HPDE6-E6E7 (cell line): ENCODE results near the gene CDK2AP2.
"Not testable (repeated sequence)": the region's sequence is repeated elsewhere in the genome, so short reads cannot be mapped to it uniquely, and the experiment has no call there.

Experiments
- DNase-seq: peaks from one replicate; pipeline ENCODE4 v3.0.0; 2011; ENCODE audit warnings: missing footprints; ENCODE audit errors: extremely low spot score

The CDK2AP2 gene

GRCh38 chr11:67523556-67524479 lies 15.9 kb upstream of the CDK2AP2 start:
- no peak for DNase-seq

DNA sequence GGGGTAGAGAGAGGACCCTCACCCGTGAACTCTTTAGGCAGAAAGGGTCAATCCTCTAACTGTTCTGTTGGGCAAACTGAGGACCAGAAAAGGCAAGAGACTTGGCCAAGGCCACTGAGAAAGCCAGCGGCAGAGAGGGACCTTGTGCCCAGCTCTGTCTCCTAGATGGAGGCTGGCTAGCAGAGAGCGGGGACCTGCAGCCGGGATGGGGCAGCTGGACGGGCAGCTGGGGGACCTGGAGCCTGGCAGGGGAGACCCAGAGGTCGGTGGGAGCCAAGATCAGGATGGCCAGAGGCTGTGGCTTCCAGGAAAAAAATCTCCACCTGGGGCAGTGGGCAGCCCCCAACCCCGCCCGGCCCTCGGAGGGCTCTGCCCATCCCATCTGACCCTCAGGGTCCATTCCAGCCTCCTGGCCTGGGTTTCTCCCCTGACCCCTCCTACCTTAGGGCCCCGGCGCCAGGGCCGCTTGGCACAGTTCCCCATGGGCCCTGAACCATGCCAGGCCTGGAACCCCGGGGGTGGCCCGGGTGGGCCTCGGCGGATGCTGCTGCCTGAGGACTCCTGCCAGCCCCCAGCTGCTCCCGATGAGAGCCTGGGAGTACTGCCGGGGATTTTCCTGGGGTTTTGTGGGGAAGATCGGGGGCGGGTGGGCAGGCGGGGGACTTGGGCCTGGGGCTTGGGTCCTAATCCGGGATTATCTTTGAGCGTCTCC lies 15.0 kb upstream of the CDK2AP2 start, which contains the start of gene CABP2:
TSS of gene CABP2 (minus strand) at position 603 of the 712 bp plus-strand sequence. CDS start at position 483, 120 bp downstream.
- no peak for DNase-seq

DNA sequence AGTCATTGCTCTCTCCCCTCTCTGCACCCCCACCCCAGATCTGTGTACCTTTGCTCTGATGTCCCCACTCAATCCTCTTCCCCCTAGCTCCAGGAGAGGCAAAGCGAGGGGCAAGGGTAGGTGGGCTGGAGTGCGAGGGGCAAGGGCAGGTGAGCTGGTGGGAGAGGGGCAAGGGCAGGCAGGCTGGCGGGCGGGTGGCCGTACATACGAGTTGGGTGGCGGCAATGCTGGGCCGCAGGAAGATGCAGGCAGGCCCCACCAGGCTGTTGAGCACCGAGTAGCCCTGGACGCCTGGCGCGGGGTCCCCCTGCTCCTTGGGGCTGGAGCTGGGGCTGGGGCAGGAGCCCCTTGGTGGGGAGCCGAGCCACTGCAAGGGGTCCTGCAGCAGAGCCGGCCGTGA lies 14.4 kb upstream of the CDK2AP2 start:
- no peak for DNase-seq

- no peak for DNase-seq
Observed at GRCh38 chr11:67521924-67522323, 14.0 kb upstream of the CDK2AP2 start.

DNA sequence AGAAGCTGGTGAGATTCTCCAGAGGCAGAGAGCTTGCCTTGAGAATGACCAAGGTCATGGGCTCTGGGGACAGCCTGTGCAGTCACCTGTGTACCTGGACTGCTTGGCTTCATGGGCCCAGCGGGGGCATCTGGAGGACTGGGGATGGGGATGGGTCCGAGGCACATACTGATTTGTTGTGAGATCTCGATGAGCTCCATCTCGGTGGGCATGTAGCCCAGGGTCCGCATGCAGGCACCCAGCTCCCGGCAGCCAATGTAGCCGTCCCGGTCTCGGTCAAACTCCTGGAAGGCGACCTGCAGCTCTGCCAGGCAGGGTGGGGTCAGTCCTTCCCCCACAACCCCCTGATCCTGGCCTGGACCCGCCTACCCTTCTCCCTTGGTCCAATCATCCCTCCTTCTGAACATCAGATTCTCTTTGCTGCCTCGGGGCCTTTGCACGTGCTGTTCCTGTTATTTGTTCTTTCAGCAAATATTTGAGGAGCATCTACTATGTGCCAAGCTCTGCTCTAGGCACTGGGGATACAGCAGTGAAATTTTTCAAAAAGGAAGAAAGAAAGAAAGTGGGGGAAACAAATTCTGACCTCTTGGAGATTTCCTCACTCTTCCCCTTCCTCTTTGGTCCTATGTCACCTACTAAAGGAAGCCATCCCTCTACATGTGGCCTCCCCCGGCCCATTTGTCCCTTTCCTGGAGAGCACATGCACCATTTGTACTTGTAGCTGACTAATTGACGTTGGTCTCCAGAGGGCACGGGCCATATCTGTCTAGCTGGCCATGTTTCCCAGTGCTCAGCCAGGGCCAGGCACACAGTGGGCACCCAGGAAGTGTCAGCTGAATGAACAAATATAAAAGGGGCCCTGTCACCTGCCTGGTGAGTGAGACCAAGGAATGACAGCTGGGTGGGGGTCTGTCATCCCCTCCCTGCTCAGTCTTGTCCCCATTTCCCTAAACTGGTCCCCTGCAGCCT lies 13.2 kb upstream of the CDK2AP2 start:
- no peak for DNase-seq

- DNase-seq = no peak
Observed at GRCh38 chr11:67519726-67520125, 11.8 kb upstream of the CDK2AP2 start.

DNA sequence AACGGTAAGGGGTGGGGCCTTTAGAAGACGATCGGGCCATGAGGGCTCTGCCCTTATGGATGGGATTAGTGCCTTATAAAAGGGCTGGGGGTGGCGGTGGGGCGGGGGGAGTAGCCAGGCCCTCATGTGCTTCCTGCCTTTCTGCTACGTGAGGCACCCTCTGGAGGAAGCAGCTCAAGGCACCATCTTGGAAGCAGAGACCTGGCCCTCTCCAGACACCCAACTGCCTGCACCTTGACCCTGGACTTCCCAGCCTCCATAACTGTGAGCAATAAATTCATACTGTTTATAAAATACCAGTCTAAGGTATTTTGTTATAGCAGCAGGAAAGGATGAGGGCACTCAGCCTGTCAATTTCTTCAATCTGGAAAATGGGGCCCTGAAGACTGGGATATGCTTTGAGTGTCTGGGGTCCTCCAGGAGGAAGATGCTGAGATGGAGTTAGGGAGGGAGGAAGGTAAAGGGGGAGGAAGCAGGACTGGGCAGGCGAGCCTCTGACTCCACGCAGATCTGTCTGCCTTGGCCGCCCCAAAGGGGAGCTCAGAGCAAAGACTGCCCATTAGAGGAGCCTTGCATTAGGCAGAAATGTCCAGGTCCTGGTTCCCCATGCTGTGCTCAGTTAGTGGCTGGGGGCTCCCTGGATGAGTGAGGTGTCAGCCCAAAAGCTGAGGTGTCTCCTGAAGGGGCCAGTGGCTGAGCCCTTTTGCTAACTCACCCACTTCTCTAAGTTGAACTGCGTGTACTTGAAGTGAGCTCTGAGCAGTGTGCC lies 10.0 kb upstream of the CDK2AP2 start:
- DNase-seq = no peak

DNA sequence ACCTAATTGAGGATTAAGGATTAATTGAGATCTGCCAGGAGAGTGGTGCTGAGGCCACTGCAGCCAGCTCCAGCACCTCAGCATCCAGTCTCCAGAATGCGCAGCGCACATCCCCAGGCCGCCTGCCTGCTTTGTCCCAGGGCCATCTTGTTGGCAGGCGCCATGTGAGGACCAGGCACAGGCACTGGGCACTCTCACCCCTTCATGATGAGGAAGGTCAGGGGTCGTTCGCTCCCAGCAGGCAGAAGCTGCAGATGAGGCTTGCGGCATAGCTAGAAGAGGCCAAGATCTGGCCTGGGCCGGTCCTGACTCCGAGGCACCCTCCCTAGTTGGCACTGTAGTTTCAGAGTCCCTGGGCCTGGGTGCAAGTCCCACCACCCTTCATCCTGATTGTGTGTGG lies 8.8 kb upstream of the CDK2AP2 start:
- no peak for DNase-seq

- DNase-seq = no peak
Observed at GRCh38 chr11:67514116-67514515, 6.2 kb upstream of the CDK2AP2 start.

DNA sequence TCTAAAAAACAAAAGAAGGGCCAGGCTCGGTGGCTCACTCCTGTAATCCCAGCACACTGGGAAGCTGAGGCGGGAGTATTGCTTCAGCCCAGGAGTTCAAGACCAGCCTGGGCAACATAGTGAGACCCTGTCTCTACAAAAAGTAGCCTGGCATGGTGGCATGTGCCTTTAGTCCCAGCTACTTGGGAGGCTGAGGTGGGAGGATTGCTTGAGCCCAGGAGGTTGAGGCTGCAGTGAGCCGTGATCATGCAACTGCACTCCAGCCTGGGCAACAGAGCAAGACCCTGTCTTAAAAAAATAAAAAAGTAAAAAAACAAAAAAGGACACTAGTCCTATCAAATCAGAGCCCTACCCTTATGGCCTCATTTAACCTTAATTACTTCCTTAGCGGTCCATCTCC lies 3.6 kb upstream of the CDK2AP2 start:
- not testable (repeated sequence) for DNase-seq

DNA sequence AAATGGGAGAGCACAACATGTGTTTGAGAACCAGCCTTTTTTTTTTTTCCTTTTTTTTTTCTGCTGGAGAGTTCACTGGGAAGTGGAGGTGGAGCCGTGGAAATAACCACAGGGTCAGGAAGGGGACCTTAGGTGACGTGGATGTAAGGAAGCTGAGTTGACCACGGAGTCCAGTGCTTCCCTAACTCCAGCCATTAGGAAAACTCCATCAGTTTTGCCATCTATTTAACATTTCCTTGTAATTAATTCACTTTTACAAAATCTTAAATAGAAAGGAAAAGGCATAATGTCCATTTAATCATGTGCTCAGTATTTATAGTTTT lies 2.0 kb upstream of the CDK2AP2 start:
- DNase-seq = no peak

GRCh38 chr11:67508486-67509121 lies 642 bp upstream of the CDK2AP2 start:
- DNase-seq = peak; percentile 99

- no peak for DNase-seq
Observed at GRCh38 chr11:67507242-67507863, 609 bp downstream of the CDK2AP2 start.

GRCh38 chr11:67506426-67507051 lies 1.4 kb downstream of the CDK2AP2 start:
- no peak for DNase-seq

- peak; percentile 94 for DNase-seq
Observed at GRCh38 chr11:67505605-67506396, 2.2 kb downstream of the CDK2AP2 start.

DNA sequence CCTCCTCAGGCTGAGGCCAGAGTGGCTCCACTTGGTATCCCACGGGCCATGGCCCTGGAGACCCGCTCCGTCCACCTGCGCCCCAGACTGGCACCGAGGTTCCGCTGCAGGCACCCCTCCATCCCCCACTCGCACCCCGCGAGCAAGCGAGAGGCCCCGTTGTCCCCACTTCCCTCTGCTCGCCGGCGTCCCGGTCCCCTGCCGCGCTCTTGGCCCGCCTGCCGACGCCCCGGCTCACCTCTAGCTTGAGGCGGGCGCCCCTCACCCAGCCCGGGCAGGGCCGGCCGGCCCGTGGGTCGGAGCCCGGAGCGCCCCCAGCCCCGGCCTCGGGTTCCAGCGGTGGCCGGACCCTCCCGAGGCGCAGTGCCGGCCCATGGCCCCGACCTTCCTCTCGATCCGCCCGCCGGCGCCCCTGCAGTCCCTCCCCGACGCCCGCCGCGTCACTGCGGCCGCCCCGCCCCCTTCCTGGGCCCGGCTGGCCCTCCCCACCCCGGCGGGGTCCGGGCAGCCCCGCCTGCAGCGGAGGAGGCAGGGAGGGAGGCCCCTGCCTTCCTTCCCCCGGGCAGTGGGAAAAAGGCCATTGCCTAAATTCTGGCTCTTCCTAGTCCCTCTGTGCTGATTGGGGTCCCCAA lies 2.9 kb downstream of the CDK2AP2 start, which contains the start of gene PITPNM1:
TSS of gene PITPNM1 (minus strand) at position 414 of the 632 bp plus-strand sequence. CDS start 1,183 bp downstream, outside the sequence.
- peak; percentile 83 for DNase-seq

DNA sequence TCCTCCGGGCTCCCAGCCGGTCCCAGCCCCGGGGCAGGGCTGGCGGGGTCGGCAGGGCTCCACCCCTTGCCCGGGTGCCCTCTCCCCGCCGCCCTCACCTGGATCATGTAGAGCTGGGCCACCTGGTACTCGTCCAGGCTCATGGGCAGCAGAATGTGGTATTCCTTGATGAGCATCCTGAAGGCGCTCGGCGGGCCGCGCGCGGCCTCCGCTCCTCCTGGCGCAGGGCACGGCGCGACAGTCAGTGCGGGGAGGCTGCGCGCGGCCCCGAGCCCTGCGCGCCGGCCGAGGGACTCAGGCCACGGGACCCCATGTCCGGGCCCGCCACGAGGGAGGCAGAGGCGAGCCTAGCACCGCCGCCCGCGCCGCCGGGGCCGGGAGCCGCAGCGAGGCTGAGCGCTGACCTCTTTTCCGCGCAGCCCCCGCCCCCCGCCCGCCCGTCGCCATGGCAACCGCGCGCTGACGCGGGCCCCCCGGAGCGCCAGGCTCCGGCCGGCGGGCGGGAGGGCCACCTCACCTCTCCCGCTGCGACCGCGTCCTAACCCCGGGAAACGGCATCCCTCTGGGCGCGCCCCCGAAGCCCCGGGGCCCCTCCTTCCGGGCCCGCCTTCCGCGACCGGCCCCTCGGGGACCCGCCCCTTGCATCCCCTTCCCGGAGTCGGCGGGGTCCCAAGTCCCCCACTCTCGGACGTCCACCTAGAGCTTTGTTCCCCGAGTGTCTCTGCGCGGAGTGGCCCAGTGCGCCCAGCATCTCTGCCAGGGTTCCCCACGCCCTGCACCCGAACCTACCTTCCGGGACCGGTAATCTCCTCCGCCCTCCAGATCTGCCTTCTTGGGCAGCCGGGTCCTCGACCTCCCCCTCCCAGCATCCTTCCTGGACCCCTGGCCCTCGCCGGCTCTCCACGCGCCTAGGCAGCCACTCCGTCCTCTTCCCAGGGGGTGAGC lies 3.7 kb downstream of the CDK2AP2 start:
- DNase-seq = no peak
